ENCODE measurements around the gene FANCC.

DNA sequence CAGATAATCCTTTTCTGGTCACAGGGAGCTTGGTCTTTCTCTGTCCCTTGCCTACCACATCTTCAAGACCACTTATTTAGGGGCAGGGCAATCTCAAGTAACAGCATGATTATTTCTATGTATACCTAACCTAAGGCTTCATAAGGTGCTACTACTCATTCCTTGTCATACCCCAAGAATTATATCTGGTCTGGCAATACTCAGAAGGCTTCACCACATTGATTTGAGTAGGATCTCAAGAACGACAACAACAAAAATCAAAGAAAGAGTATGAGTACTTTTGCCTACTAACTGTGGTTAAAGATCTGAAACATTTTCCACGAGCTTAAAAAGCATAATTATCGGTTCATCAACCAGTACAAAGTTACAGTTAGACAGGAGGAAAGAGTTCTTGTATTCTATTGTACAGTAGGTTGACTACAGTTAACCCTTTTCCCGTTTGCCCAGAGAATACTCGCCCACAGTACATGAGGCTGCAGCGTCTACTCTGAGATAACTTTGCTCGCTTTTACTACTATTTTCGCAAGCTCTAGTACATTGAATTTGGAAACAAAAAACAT, 41.0 kb downstream of the FANCC start:
- TF ChIP-seq, protein P1, sequence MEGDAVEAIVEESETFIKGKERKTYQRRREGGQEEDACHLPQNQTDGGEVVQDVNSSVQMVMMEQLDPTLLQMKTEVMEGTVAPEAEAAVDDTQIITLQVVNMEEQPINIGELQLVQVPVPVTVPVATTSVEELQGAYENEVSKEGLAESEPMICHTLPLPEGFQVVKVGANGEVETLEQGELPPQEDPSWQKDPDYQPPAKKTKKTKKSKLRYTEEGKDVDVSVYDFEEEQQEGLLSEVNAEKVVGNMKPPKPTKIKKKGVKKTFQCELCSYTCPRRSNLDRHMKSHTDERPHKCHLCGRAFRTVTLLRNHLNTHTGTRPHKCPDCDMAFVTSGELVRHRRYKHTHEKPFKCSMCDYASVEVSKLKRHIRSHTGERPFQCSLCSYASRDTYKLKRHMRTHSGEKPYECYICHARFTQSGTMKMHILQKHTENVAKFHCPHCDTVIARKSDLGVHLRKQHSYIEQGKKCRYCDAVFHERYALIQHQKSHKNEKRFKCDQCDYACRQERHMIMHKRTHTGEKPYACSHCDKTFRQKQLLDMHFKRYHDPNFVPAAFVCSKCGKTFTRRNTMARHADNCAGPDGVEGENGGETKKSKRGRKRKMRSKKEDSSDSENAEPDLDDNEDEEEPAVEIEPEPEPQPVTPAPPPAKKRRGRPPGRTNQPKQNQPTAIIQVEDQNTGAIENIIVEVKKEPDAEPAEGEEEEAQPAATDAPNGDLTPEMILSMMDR (IDR thresholded peaks at IDR 0.05): no peak
- no peak for TF ChIP-seq POLR2A (IDR thresholded peaks at IDR 0.05)
